Measurements from ENCODE around the gene TRHDE.

GRCh38 chr12:72288911-72289310, 16.7 kb downstream of the TRHDE start:
- TF ChIP-seq, protein P1, sequence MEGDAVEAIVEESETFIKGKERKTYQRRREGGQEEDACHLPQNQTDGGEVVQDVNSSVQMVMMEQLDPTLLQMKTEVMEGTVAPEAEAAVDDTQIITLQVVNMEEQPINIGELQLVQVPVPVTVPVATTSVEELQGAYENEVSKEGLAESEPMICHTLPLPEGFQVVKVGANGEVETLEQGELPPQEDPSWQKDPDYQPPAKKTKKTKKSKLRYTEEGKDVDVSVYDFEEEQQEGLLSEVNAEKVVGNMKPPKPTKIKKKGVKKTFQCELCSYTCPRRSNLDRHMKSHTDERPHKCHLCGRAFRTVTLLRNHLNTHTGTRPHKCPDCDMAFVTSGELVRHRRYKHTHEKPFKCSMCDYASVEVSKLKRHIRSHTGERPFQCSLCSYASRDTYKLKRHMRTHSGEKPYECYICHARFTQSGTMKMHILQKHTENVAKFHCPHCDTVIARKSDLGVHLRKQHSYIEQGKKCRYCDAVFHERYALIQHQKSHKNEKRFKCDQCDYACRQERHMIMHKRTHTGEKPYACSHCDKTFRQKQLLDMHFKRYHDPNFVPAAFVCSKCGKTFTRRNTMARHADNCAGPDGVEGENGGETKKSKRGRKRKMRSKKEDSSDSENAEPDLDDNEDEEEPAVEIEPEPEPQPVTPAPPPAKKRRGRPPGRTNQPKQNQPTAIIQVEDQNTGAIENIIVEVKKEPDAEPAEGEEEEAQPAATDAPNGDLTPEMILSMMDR (IDR thresholded peaks at IDR 0.05) = no peak
- TF ChIP-seq POLR2A (IDR thresholded peaks at IDR 0.05) = no peak

Data from lower leg skin (tissue), 3 donors.